T-helper 2 cell treated with Interferon-gamma antibody and Interleukin-4, amounts not matched to agents 100 ng/mL and 5 ng/mL, for 36 hours (primary cell): ENCODE data around the gene ID2. TPM values are rescaled to one million over a fixed set of nuclear protein-coding genes. Genes with fewer than 3 reads are reported as not detected.

Source experiments
- intact Hi-C: fragments of 100-400 bp; cut with micrococcal nuclease; formaldehyde crosslinking; loops from one replicate; pipeline ENCODE4 v1.15.1; 2023
- total RNA-seq: library from RNA; stranded (reverse); gene quantifications from 2 replicates; pipeline ENCODE4 v1.2.3, GENCODE V29; 2022

The ID2 gene
- total RNA-seq, 1 donor from 2014 or later = 173 TPM

DNA sequence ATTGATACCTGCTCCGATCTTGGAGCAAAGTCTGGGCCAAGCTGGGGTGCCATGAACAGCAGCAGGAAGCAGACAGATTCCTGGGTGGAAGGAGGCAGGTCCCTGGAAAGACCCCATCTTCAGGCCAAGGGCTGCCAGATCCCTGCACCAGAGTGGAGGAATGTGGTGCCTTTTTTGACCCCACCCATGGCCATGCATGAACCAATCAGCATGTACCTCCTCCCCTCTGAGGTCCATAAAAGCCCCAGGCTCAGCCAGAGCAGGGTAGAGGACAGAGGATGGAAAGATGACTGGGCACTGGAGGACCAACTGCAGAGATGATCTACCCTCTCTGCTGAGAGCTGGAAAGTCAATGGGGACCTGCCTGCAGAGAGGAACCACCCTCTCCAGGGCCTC, 34.4 kb upstream of the ID2 start:
- intact Hi-C loops = no loop called here

DNA sequence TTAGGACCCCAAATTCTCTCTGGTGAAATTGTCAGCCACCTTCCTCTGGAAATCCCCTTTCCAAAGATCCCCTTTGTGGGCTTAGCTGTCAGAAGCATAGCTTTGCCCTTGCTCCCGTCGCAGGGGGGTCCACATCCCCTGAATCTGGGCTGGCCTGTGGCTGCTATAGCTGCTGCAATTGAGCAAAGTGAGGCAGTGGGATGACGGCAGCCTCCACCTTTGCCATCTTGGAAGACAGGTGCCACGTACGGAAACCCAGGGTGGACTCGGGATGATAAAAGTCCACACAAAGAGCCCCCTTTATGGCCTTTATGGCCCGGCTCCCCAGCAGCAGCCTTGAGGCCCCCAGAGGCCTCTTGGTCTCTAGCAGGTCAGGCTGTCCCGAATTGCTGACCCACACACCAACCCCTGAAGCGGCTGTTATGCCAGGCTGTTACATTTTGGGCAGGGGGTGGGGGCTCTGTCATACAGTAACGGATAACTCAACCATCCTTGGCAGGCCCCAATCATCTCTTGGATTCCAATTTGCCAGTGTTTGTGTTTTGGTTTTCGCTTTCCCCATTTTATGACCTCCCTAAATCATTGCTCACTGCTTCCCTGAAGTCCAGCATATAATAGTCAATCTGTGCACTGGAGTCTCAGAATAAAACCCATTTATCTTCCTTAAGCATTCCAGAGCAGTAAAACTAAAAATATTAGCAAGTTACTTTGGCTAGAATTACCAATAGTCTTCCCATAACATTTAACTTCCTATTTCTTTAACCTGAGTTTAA, 33.2 kb upstream of the ID2 start:
- intact Hi-C loops = no loop called here

DNA sequence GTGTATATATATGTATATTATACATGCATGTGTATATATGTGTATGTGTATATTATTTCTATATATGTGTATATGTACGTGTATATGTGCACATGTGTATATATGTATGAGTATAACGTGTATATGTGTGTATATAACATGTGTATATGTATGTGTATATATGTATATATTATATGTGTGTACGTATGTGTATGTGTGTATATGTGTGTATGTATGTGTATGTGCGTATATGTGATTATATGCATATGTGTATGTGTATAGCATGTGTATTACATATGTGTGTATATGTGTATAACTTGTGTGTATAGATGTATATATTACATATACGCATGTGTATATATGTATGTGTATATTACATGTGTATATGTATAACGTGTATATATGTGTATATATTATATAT, 32.1 kb upstream of the ID2 start:
- intact Hi-C loops = no loop called here

DNA sequence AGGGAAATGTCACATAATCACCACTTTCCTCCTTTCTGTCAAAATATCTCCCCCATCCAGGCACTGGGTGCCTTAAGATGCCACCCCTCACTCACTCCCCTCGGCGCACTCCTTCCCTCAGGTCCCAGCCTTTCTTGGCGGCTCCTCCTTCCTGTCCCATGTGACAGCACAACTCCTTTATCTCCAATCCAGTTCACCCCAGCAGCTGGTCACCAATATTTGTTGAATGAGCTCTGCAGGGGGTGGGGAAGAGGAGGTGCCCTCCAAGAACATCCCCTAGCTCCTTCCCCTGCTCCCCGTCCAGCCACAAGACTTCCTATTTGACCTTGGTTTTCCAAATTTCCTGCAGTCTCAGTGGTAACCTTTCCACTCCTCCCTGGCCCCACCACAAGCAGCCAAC, 31.6 kb upstream of the ID2 start:
- intact Hi-C loops = no loop called here

DNA sequence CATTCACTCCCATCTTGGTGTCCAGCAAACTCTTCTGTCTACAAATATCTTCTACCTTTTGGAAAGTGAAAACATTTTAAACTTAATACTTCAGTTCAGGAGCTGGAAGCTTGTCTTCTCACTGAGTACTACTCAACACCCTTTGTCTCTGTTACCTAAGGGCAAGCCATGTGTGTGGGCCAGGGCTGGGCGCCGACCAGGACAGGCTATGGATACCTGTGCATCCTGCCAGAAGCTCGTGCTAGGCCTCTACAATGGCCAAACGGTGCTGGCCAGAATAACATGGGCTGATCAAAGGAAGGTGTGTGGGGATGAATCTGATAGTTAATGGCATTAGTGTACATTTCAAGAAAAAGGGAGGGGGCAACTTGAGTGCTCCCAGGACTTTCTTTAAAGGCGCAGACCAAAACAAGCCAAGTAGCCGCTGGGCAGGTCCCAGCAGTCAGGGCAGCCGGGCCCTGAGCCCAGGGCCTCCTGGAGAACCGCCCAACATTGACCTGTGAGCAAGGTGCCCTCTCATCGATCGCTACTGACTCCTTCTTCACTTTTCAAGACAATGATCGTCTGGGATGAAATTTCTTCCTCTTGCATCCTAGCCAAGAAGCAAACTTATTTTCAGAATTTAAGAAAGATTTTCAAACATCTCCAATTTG, 29.0 kb upstream of the ID2 start:
- intact Hi-C loops = no loop called here

DNA sequence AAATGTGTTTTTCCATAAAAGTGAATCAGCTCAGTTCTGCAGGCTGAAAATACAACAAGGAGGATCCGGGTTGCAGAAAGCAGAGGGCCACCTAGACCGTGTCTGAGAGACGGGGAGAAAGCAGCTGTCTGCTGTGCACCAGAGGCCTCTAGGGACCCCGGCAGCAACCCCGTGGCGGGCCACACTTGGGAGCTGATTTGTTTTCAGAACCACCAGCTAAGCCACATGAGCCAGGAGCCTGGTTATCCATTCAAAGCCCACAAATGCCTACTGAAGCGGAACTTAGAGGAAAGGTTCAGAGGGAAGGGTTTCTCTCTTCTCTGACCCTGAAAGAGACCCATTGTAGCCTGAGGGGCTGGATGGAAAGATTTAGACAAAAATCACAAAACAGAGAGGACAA, 28.4 kb upstream of the ID2 start:
- intact Hi-C loops = no loop called here

DNA sequence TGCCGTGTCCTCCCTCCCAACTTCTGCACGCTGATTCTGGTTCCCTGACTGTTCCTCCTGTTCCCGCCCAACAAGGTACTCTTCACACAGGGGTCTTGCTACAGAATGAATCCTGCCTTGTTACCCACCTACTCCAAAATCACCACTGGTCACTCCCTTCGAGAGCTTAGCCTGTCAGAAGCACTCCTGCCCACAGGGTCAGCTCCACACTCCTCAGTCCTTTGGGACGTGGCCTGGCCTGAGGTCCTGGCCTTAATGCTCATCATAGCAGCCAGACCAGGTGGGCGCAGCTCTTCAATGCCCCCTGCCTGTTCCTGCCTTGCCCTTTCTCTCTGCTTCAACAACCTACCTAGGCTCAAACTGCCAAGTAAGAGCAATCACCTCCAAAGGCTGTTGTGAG, 27.8 kb upstream of the ID2 start:
- intact Hi-C loops = no loop called here

DNA sequence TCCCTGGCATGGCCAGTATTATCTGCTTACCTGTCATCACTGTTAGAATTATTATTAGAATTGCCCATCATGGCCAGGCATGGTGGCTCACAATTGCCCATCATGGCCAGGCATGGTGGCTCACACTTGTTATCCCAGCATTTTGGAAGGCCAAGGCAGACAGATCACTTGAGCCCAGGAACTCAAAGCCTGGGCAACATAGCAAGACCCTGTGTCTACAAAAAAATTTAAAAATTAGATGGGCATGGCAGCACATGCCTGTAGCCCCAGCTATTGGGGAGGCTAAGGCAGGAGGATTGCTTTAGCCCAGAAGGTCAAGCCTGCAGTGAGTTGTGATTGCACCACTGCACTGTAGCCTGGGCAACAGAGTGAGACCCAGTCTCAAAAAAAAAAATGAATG, 27.4 kb upstream of the ID2 start:
- intact Hi-C loops = no loop called here

DNA sequence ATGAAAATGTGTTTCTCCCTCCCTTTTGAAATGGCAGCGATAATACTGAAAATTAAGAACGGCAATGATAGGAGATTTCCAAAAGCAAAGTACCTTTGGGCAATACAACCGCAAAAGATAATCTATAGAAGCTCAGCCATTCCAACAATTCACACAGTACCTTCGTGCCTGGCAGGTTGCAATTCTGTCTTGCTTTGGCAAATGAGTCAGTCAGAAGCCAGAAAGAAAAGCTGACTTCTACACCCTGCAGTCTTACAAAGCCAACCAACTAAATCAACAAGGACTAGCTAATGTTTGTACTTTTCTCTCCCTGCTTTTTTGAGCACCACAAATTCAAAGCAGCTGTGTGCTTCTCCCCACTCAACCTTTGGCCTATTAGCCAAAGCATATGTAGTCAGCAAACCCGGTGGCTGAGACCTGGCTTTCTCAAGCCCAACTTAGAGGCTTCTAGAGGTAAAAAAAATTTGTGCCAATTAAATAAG, 25.7 kb upstream of the ID2 start:
- intact Hi-C loops = no loop called here

DNA sequence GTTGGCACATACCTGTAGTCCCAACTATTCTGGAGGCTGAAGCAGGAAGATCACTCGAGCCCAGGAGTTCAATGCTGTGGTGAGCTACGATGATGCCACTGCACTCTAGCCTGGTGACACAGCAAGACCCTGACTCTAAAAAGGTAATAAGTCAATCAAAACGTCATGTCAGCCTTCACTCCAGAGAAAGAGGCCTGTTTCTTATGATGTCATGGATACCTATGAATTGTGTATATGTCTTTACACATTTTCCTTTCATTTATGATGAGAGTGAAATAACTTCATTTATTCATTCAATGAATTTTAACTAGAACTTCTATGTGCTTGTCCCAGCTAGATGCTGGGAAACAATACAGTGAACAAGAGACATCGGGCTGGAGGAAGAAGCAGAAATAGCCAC, 25.0 kb upstream of the ID2 start:
- intact Hi-C loops = no loop called here

DNA sequence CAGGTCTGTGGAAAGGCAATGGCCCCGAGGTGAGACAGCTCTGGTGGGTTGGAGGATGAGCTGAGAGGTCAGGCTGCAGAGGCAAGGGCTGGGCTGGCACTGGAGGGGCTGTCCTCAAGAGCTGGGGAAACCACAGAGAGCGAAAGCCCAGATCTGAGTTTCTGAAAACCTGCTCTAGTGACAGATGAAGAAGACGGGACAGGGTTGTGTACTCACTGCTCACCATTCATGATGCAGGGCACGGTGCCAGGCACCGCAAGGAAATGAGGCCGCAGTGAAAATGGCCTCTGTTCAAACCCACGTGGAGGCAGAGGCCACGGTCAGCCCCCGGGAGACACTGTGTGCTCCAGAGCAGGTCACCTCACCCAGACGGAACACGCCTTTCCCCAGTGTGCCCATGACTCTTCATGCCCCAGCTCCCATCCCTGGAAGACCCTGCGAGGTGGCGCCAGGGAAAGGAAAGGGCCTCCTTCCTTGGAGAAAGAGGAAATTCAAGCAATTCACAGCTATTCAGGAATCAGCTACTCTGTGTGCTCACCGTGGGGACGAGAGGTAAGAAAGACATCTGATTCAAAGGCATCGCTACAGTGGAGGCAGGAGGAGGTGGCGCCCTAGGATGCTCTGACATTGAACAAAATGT, 24.3 kb upstream of the ID2 start:
- intact Hi-C loops = no loop called here

DNA sequence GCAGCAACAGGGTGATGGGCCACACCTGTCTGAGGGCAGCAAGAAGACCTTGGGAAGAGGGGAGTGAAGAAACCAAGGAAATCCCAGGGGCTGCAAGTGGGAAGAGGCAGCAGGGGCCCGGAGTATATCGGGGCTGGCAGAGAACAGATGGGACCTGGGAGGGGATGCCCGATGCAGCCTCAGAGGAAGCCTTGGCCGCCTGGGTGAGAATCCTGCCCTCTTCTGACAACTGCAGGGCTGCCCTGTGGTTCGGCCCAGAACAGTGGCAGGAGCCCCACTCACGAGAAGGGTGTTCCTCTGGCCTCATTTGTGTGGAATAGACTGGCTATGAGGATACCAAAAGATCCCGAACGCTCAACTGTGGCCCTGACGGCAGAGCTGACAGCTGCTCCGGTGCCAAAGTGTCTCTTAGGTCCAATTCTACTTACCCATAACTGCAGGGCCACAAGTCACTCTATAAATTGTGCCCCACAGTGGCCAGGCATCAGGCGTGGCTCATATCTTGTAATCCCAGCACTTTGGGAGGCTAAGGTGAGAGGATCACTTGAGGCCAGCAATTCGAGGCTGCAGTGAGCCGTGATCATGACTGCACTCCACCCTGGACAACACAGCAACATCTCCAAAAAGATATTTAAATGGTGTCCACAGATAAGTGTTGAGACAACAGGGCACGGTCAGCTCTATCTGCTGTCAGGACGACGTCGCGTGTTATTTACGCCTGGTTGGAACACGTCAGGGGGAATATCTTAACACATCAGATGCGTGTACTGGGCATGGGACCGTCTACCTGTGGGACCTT, 23.6 kb upstream of the ID2 start:
- intact Hi-C loops = no loop called here

DNA sequence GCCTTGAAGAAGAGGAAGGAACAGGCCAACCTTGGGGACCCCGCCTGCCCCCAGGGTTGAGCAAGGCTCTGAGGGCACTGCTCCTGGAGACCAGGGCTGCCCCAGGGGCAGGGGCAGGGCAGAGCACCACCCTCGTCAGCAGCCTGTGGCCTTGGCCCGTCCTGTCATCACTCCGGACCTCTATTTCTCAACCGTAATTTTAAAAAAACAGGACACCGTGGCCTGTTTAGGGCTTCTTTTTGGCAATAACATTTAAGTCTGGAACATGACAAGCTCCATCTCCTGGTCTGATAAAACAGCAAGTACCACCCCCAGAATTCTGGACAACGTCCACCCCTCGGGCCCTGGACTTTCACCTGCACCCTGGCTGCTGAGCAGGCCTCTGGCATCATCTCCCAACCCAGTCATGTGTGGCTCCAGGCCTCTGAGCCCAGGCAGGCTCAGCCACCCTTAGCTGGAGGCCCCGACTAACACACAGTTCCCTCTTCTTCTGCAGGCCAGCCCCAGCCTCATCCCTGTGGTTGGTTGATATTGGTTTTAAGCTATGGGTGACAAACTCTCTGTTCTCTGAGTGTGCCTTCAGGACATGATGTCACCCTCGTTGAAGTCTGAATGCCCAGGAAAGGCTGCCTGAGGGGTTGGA, 22.6 kb upstream of the ID2 start:
- intact Hi-C loops = no loop called here

DNA sequence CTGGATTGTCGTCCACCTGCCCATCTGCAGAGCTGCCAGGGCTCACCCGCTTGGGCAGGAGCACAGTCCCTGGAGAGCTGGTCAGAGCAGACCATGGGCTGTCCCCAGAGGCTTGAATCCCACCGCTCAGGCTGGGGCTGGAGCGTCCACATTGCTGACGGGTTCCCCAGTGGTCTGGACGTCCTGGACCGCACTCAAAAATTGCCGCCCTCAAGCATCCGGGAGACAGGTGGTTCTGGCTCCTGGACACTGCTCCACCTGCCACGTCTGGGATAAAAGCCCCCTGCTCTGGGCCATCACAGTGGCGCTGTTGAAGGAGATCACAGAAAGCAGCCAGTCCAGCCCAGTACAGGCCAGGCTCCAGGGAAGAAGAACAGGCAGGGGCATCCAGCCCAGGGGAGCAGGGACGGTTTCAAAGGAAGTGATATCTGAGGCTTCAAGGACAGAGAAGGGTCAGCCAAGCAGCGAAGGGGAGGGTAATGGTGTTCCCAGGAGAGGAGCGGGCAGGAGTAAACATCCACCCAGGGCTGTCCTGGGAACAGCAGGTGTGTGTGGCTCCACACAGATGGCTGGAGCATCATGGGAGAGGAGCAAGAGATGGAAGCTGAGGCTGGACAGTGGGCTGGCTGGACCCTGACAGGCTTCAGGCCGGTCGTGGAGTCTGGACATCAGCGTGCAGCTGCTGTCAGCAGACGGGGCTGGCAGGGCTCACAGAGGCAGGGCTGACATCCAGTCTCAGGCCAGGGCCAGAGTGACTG, 21.9 kb upstream of the ID2 start:
- intact Hi-C loops = no loop called here

DNA sequence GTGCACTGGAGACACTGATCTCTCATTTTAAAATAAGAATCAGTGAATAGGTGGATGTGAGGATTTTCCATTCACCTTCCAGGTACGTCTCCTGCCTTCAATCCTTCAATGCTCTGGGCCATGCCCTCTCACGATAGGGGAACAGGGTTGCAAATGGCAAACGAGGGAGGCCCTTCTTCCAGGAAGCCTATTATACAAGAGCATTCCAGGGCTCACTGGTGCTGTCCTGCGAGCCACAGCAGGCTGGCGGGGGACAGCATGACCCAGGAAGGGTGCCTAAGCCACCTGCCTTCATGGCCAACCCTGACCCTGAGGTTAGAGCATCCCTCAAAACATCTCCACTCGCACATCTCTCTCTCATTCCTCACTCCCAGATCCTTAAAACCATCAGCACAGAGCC, 20.6 kb upstream of the ID2 start:
- intact Hi-C loops = no loop called here

DNA sequence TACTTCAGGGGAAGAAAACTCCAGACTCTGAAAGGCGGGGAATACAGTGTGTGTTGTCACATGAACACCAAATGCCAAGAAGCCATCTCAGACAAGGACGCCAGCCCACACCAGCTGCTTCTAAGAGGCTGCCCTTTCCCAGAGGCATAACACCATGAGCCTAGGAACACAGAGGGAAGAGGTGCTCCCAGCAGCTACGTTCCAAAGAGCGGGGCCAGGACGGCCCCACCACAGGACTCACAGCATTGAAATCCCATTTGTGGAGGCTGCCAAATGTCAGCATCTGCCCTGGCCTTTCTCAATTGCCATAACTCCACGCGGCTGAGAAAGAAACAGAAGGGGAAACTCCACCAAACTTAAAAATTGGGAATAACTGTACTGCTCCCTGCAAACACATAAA, 20.1 kb upstream of the ID2 start:
- intact Hi-C loops = no loop called here

DNA sequence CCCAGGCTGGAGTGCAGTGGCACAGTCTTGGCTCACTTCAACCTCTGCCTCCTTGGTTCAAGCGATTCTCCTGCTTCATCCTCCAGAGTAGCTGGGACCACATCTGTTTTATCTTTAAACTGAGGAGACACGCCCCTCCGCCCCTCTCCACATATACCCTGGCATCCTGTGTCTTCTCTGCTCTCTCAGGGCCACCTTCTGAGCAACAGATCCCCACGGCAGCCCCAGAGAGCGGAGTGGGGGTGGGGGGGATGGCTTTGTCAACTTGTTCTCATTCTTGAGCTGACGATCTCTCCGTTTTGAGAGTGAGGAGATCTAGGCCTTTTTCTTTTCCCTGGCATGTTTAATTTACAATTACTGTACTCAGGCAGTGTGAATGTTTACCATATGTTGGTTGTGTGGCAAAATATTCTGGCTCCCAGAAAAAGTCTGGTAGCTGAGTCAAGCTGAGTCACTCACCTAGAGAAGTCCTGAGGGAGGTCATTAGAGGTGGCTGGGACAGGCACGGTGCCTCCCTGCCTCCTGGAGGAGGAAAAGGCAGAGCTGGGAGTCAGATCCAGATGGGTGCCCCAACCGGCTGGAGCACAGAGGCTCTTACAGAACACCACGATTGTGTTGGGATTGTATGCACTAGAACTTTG, 19.5 kb upstream of the ID2 start:
- intact Hi-C loops = no loop called here

DNA sequence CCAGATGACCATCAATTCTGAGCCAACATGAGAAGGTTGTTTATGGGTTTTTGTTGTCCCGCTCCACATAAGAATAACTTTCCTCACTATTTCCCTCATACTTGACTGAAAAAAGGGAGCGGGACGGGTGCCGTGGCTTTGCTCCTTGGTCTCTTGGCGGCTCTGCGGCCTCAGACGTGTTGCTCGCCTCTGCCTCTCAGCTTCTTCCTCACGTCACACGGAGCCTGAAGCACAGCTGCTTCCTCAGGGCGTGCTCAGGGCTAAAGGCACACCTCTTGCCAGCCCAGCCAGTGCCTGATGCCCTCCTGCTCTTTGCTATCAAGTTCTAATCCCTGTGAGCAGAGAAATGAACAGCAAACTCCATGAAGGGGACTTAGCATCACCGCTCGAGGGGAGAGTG, 17.9 kb upstream of the ID2 start:
- intact Hi-C loops = no loop called here

DNA sequence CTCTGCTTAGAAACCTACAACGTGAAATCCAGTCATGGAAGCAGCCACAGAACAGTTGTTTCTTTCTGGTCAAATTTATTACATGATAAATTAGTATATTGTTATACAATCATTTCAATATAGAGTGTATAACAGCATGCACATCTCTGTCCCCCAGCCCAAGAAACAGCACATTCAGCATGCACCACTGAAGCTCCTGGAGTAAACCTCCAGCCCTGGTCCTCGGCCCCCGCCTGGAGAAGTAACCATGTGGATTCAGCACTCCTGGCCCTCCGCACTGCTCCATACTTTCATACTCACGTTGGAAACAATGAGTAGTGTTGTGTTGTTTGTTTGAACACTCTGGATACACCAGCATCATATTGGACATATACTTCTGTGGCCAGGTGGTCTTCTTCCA, 15.3 kb upstream of the ID2 start:
- intact Hi-C loops = no loop called here

DNA sequence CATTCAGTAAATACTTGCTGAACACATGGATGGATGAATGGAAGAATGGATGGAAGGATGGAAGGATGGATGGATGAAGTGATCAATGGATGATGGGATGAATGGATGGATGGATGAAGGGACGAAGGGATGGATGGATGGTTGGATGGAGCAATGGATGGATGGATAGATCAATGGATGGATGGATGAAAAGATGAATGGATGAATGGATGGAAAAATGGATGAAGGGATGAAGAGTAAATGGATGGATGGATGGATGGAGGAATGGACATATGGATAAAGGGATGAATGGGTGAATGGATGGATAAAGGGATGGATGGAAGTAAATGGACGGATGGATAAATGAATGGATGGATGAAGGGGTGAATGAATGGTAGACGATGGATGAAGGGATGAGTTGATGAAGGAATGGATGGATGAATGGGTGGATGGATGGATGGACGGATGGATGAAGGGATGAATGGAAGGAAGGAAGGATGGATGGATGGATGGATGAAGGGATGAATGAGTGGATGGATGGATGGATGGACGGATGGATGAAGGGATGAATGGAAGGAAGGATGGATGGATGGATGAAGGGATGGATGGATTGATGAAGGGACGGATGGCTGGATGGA, 13.9 kb upstream of the ID2 start:
- intact Hi-C loops = no loop called here
